Measurements from ENCODE around the gene CEP192. TPM values are rescaled to one million over a fixed set of nuclear protein-coding genes. Genes with fewer than 3 reads are reported as not detected.

The CEP192 gene
- total and polyA plus RNA-seq, 10 of the 15 experiments (the other 5 are each of a cell fraction or from before 2014, with no cell fraction given) = 15.4 to 58.2 (median 29.6) TPM

- TF ChIP-seq FOXM1 (IDR thresholded peaks at IDR 0.05; ENCODE audit: low read depth, low read length) = no peak
- no peak for TF ChIP-seq TCF7 (IDR thresholded peaks at IDR 0.05; ENCODE audit: borderline replicate concordance)
- TF ChIP-seq EED (IDR thresholded peaks at IDR 0.05; ENCODE audit: low read depth) = peak; percentile 67; the same call in 1 of the 2 replicates
- TF ChIP-seq MXI1 (IDR thresholded peaks at IDR 0.05; ENCODE audit: low read depth, low read length) = no peak
- TF ChIP-seq RUNX3 (IDR thresholded peaks at IDR 0.05; ENCODE audit: low read length) = peak; percentile 4; the same call in 1 of the 2 replicates
Observed at GRCh38 chr18:12946549-12947284, 44.4 kb upstream of the CEP192 start (continued).

GRCh38 chr18:12947285-12948049, 43.7 kb upstream of the CEP192 start, which contains the start of gene SEH1L:
SEH1L (plus strand) TSS chr18:12948011; CDS start chr18:12948122, 111 bp downstream.
- intact Hi-C loops (cut with micrococcal nuclease; ENCODE audit: unreplicated experiment) (loop anchor here (5.0 to 10.0 kb wide), 4 partner anchors 60 to 570 kb away; partner anchors contain the start of gene AFG3L2), in situ Hi-C loops (cut with MboI) (loop anchor here (5.0 kb wide), 1 partner anchor 570 kb away; the partner anchor contains the start of gene AFG3L2)
- DNase-seq (ENCODE audit: low read depth, low spot score) = peak; percentile 89
- BruUV-seq (replicated peaks) = TSS peak; percentile 98
- H2AFZ ChIP-seq (ENCODE audit: control insufficient read depth, low read depth, low read length) = peak within 1 kb of the TSS; percentile 86
- no peaks in the 10 kb centered on the region for H3K27me3 ChIP-seq (replicated peaks in 1 of 2; ENCODE audit: control insufficient read depth in 2 of 2, insufficient read depth in 2 of 2, low read length in 1 of 2)
- CTCF ChIA-PET = no interaction called here
- peak within 1 kb of the TSS; percentile 77 for H3K9ac ChIP-seq (ENCODE audit: control insufficient read depth, insufficient read depth, low read length)
- no peak for FAIRE-seq
- H3K4me3 ChIP-seq = peak within 1 kb of the TSS; percentile 92
- SMC1A ChIA-PET (ENCODE audit: uncharacterized antibody, unreplicated experiment) = interaction anchor here (0.5 kb wide), 1 partner anchor 62 kb away, joined by 3 read pairs; no protein-coding TSS in a partner anchor
- no peaks in the 10 kb centered on the region; the same call in 2 of the 3 replicates for H3K9me3 ChIP-seq (replicated peaks; ENCODE audit: control insufficient read depth, insufficient read depth, low read length)
- RAD21 ChIA-PET (ENCODE audit: unreplicated experiment) = interaction anchor here (0.6 to 1.8 kb wide), 2 partner anchors 42 to 1637 kb away, joined by 3 to 5 read pairs; no protein-coding TSS in a partner anchor
- peak within 1 kb of the TSS; percentile 86 for H3K4me2 ChIP-seq (ENCODE audit: control insufficient read depth, insufficient read depth)
- peaks cover 28% of the 10 kb centered on the region for H3K79me2 ChIP-seq (ENCODE audit: control insufficient read depth, insufficient read depth, low read length)
- POLR2A ChIA-PET = interaction anchor here (1.2 to 1.4 kb wide), 2 partner anchors 43 to 49 kb away, joined by 4 to 11 read pairs; no protein-coding TSS in a partner anchor
- 1% methylated on average over 34 of the region's 58 CpGs for WGBS (ENCODE audit: insufficient coverage, insufficient replicate concordance, low lambda C conversion rate, missing lambda C conversion rate)
- ATAC-seq = peak; percentile 92
- H3K27ac ChIP-seq (ENCODE audit: control insufficient read depth, insufficient read depth) = peak within 1 kb of the TSS; percentile 87
- H3K4me1 ChIP-seq (ENCODE audit: control insufficient read depth, insufficient read depth, low read length) = peaks cover 4% of the 10 kb centered on the region; the same call in 1 of the 2 replicates
- no peaks in the 10 kb centered on the region for H4K20me1 ChIP-seq (ENCODE audit: control insufficient read depth, insufficient read depth)
- no peaks in the 10 kb centered on the region; a peak in 1 of 4 replicates for H3K36me3 ChIP-seq (ENCODE audit: control insufficient read depth in 2 of 2, insufficient read depth in 2 of 2, low read length in 1 of 2)
- TF ChIP-seq EGR1 (IDR thresholded peaks at IDR 0.05; ENCODE audit: borderline replicate concordance in 1 of 2, low read depth in 2 of 2, low read length in 2 of 2) (peak; percentile 42 to 96), FOXM1 (IDR thresholded peaks at IDR 0.05; ENCODE audit: low read depth, low read length) (no peak), TCF3 (IDR thresholded peaks at IDR 0.05; ENCODE audit: borderline replicate concordance, insufficient read depth, low read depth, low read length) (0 out of 2 replicates have a peak, but pooled peaks have one; percentile 27), RELA (IDR thresholded peaks at IDR 0.05; ENCODE audit: borderline replicate concordance, partially characterized antibody) (peak; percentile 15), CBFB (IDR thresholded peaks at IDR 0.05; ENCODE audit: low read depth) (0 out of 2 replicates have a peak, but pooled peaks have one; percentile 12), RAD51 (IDR thresholded peaks at IDR 0.05) (no peak), RBBP5 (conservative IDR thresholded peaks at IDR 0.05) (no peak), KDM1A (IDR thresholded peaks at IDR 0.05; ENCODE audit: borderline replicate concordance) (no peak), PKNOX1 (IDR thresholded peaks at IDR 0.05) (peak; percentile 87), ZNF207 (IDR thresholded peaks at IDR 0.05; ENCODE audit: borderline replicate concordance) (no peak), POLR2A (IDR thresholded peaks at IDR 0.05; ENCODE audit: low read depth, low read length) (0 out of 2 replicates have a peak, but pooled peaks have one; percentile 7)
- TF ChIP-seq, protein P1, sequence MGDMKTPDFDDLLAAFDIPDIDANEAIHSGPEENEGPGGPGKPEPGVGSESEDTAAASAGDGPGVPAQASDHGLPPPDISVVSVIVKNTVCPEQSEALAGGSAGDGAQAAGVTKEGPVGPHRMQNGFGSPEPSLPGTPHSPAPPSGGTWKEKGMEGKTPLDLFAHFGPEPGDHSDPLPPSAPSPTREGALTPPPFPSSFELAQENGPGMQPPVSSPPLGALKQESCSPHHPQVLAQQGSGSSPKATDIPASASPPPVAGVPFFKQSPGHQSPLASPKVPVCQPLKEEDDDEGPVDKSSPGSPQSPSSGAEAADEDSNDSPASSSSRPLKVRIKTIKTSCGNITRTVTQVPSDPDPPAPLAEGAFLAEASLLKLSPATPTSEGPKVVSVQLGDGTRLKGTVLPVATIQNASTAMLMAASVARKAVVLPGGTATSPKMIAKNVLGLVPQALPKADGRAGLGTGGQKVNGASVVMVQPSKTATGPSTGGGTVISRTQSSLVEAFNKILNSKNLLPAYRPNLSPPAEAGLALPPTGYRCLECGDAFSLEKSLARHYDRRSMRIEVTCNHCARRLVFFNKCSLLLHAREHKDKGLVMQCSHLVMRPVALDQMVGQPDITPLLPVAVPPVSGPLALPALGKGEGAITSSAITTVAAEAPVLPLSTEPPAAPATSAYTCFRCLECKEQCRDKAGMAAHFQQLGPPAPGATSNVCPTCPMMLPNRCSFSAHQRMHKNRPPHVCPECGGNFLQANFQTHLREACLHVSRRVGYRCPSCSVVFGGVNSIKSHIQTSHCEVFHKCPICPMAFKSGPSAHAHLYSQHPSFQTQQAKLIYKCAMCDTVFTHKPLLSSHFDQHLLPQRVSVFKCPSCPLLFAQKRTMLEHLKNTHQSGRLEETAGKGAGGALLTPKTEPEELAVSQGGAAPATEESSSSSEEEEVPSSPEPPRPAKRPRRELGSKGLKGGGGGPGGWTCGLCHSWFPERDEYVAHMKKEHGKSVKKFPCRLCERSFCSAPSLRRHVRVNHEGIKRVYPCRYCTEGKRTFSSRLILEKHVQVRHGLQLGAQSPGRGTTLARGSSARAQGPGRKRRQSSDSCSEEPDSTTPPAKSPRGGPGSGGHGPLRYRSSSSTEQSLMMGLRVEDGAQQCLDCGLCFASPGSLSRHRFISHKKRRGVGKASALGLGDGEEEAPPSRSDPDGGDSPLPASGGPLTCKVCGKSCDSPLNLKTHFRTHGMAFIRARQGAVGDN (IDR thresholded peaks at IDR 0.05) = peak; percentile 53; the same call in 1 of the 2 replicates
